T-helper 9 cell (primary cell): ENCODE results near the gene GDPD5.

ENCODE experiments used
- DNase-seq: peaks from one replicate; pipeline ENCODE4 v3.0.0-alpha.2; 2020

The GDPD5 gene

DNA sequence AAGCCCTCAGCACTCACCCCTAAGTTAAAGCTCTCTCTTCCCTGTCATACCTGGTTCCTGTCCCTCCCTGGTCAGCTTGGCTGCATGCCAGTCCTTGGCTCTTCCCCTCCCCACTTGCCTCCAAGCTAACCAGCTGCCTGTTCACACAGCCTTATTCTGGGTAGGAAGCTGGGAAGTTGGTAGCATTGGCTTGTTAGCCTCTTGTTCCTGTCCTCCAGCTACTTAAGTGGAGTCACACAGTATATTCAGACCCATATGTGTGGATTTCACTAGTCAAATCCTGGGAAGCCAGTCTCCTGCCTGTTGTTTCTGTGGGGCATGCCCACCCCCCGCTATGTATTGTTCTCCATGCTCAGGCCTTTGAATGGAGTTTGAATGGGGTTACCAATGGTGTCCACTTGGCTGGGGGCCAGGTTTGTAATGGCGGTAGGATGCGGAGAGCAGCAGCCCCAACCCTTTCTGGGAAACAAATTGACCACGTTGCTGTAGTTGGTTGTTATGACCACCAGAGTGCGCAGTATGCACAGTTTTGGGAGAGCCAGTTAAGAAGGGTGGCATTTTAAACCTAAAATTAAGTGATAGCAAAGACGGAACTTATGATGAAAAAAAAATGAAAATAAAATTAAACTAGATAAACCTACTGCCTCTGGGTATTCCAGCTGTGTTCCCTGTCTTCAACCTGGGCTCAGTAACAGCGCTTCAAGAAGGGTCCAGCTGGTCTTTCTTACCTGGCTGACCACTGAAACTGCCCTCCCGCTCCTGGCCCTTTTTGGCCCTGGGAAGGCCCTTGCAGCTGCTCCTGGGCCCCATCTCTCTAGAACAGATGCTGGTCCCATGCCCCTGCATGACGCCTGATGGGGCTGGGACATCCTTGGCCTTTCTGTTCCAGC is 137.1 kb downstream of the GDPD5 start:
- DNase-seq = peak; percentile 43

DNA sequence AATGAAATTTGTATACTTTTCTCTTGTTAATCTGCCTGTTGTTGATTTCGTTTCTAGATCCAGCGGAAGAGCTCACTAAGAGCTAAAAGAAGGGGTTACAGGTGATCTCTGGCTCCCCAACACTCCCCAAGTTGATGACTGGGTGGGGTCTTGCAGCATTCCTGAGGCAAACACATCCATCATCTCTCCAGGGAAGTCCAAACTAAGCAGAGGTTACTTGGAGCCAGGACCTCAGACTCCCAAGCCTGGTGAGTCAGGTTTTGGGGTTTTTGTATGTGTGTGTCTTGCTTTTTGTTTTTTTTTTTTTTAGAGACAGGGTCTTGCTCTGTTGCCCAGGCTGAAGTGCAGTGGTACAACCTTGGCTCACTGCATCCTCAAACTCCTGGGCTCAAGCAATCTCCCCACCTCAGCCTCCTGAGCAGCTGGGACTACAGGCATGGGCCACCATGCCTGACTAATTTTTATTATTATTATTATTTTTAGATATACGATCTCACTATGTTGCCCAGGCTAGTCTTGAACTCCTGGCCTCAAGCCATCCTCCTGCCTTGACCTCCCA is 137.9 kb downstream of the GDPD5 start:
- DNase-seq = no peak

DNA sequence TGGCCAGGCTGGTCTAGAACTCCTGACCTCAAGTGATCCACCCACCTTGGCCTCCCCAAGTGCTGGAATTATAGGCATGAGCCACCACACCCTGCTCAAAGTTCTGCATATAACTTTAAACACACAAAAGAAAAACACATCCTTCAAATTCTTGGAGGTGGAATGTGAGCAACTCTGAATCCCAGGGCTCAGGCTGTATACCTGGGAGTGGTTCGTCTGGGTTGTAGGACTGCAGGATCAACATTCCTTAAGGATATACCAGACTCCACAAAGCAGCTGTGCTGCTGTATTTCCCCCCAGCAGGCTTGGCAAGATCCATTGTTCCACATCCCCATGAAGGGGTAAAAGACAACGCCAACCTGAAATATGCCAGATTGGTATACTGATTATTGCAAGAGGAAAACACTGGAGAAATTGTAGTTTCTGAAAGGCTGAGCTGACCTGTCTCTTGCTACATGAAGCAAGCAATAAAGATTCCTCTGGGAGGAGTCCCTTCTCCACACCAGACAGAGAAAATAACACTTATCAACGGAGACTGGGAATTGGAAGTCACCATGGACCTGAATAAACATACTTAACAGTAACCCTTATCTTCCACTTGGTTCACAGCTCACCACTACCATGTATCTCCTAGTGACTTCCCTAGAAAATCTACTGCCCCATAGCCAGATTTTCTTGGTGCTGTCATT is 138.7 kb downstream of the GDPD5 start:
- DNase-seq = no peak
